CD4-positive, alpha-beta T cell treated with Interleukin-17A for 4 hours (primary cell): Measurements from ENCODE around the gene EPHA8.
A peak's percentile ranks its signal among the peaks of the same experiment; 100 is the strongest.

Experiments
- DNase-seq: peaks from one replicate; pipeline ENCODE4 v3.0.0-alpha.2; 2020; ENCODE audit warnings: mixed read lengths

EPHA8 gene

GRCh38 chr1:22595108-22595507 is 31.8 kb downstream of the EPHA8 start:
- no peak for DNase-seq

GRCh38 chr1:22597301-22597965 is 34.1 kb downstream of the EPHA8 start:
- DNase-seq = no peak

GRCh38 chr1:22597996-22598395 is 34.7 kb downstream of the EPHA8 start:
- DNase-seq = no peak

- no peak for DNase-seq
Observed at GRCh38 chr1:22598736-22599135, 35.4 kb downstream of the EPHA8 start.

GRCh38 chr1:22600071-22600816 is 37.0 kb downstream of the EPHA8 start:
- DNase-seq = no peak

- no peak for DNase-seq
Observed at GRCh38 chr1:22600817-22601605, 37.7 kb downstream of the EPHA8 start.

- DNase-seq = no peak
Observed at GRCh38 chr1:22601610-22602009, 38.3 kb downstream of the EPHA8 start.

- DNase-seq = no peak
Observed at GRCh38 chr1:22602060-22602740, 38.9 kb downstream of the EPHA8 start.

GRCh38 chr1:22606161-22606560 is 42.9 kb downstream of the EPHA8 start:
- DNase-seq = no peak

- no peak for DNase-seq
Observed at GRCh38 chr1:22607154-22607553, 43.9 kb downstream of the EPHA8 start.

- DNase-seq = no peak
Observed at GRCh38 chr1:22608361-22608760, 45.1 kb downstream of the EPHA8 start.

GRCh38 chr1:22609291-22609690 is 46.0 kb downstream of the EPHA8 start:
- no peak for DNase-seq

- peak; percentile 21 for DNase-seq
Observed at GRCh38 chr1:22611530-22611947, 48.2 kb downstream of the EPHA8 start.

- DNase-seq = no peak
Observed at GRCh38 chr1:22612671-22613571, 49.6 kb downstream of the EPHA8 start.

GRCh38 chr1:22613572-22613918 is 50.3 kb downstream of the EPHA8 start:
- no peak for DNase-seq

- DNase-seq = no peak
Observed at GRCh38 chr1:22613951-22614350, 50.7 kb downstream of the EPHA8 start.

- DNase-seq = no peak
Observed at GRCh38 chr1:22615886-22616285, 52.6 kb downstream of the EPHA8 start.

- no peak for DNase-seq
Observed at GRCh38 chr1:22616571-22616970, 53.3 kb downstream of the EPHA8 start.

GRCh38 chr1:22618056-22618455 is 54.8 kb downstream of the EPHA8 start:
- no peak for DNase-seq

GRCh38 chr1:22619252-22619651 is 56.0 kb downstream of the EPHA8 start:
- DNase-seq = no peak

- no peak for DNase-seq
Observed at GRCh38 chr1:22619798-22620197, 56.5 kb downstream of the EPHA8 start.

GRCh38 chr1:22621761-22622160 is 58.5 kb downstream of the EPHA8 start:
- no peak for DNase-seq
